Vagina (tissue), 2 donors: ENCODE measurements around the gene LAMA1.

Experiments
- CTCF ChIP-seq, 3 experiments: fragments of 450-650 bp in 2 of 3; fragments of 200-600 bp in 1 of 3; sonication (generic) in 1 of 3; IDR thresholded peaks; one replicate each; pipeline ENCODE4 v1.5.1; 2017 to 2019; ENCODE audit warnings: antibody characterized with exemption in 3 of 3, mild to moderate bottlenecking in 2 of 3, moderate library complexity in 2 of 3
- POLR2A ChIP-seq, 2 donors: fragments of 450-650 bp; IDR thresholded peaks; one replicate each; pipeline ENCODE4 v1.6.1; 2017; ENCODE audit warnings: antibody characterized with exemption in 2 of 2, mild to moderate bottlenecking in 2 of 2, moderate library complexity in 2 of 2

- TF ChIP-seq CTCF (IDR thresholded peaks at IDR 0.05) (no peak), POLR2A (IDR thresholded peaks at IDR 0.05) (no peak)
These were observed 134.2 kb downstream of the LAMA1 start for GRCh38 chr18:6983366-6983765.
